Activated naive CD8-positive, alpha-beta T cell treated with anti-CD3 and anti-CD28 coated beads, Interleukin-2, amount 50 U/mL, for 24 hours (primary cell): ENCODE measurements around the gene TLR9.
"Not testable (repeated sequence)": the region's sequence is repeated elsewhere in the genome, so short reads cannot be mapped to it uniquely, and the experiment has no call there.

Experiments used
- ATAC-seq: fragments of 150-1000 bp; cut with Tn5 transposase; one replicate; pipeline ENCODE4 v1.10.0; 2021
- DNase-seq: peaks from one replicate; pipeline ENCODE4 v3.0.0; 2021
- H3K27ac Mint-ChIP-seq: one replicate; pipeline ENCODE4 v1.8.0; 2021; ENCODE audit warnings: mild to moderate bottlenecking, mixed read lengths
- H3K27me3 Mint-ChIP-seq: one replicate; pipeline ENCODE4 v1.8.0; 2021; ENCODE audit warnings: mixed read lengths
- H3K36me3 Mint-ChIP-seq: one replicate; pipeline ENCODE4 v1.8.0; 2021; ENCODE audit warnings: low read depth, mixed read lengths
- H3K4me1 Mint-ChIP-seq: one replicate; pipeline ENCODE4 v1.8.0; 2021; ENCODE audit warnings: mixed read lengths
- H3K4me3 Mint-ChIP-seq: one replicate; pipeline ENCODE4 v1.8.0; 2021; ENCODE audit warnings: mild to moderate bottlenecking, moderate library complexity, mixed read lengths
- H3K9me3 Mint-ChIP-seq: one replicate; pipeline ENCODE4 v1.8.0; 2021; ENCODE audit warnings: mixed read lengths

The TLR9 gene

DNA sequence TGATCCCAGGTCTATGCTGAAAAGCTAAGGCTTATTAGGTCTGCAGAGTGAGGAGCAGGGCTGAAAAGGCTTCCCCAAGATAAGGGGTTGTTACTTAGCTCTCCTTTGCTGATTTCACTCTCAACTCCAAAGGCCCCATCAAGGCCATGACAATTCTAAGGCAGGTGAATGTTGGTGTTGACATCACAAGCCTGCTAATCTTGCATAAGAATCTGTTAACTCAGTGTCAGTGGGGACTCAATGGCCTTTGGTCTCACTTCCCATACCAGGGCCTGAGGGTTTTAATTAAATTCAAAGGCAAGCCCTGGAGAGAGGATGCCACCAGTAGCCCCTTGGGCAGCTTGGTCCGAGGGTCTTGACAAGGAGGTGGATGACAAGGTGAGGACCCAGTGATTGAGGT lies 36.9 kb downstream of the TLR9 start:
- Mint-ChIP-seq H3K36me3 (no peaks in the 10 kb centered on the region), H3K27ac (no peak overlapping the region), H3K27me3 (no peaks in the 10 kb centered on the region), H3K4me3 (no peak overlapping the region), H3K9me3 (no peaks in the 10 kb centered on the region), H3K4me1 (no peaks in the 10 kb centered on the region)
- DNase-seq (no peak), ATAC-seq (no peak)

DNA sequence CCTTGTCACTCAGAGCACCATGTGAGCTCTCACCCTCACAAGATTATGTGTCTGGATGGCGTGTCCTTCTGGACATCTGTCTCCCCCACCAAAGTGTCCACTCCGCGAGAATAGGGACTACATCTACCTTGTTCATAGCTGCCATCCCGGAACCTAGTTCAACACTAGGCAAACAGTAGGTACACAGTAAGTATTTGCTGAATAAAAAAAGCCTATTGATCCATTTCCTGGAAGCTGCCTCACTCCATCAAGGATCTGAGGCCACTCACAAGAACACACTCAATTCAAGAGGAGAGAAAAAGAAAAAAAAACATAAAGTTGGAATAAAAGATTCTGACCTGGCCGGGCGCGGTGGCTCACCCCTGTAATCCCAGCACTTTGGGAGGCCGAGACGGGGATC lies 38.7 kb downstream of the TLR9 start:
- no peak for ATAC-seq
- no peak for DNase-seq
- H3K4me3 Mint-ChIP-seq, result no peak overlapping the region
- H3K4me1 Mint-ChIP-seq, result peaks cover 3% of the 10 kb centered on the region
- no peak overlapping the region for H3K27ac Mint-ChIP-seq
- no peaks in the 10 kb centered on the region for H3K9me3 Mint-ChIP-seq
- no peaks in the 10 kb centered on the region for H3K36me3 Mint-ChIP-seq
- no peaks in the 10 kb centered on the region for H3K27me3 Mint-ChIP-seq

DNA sequence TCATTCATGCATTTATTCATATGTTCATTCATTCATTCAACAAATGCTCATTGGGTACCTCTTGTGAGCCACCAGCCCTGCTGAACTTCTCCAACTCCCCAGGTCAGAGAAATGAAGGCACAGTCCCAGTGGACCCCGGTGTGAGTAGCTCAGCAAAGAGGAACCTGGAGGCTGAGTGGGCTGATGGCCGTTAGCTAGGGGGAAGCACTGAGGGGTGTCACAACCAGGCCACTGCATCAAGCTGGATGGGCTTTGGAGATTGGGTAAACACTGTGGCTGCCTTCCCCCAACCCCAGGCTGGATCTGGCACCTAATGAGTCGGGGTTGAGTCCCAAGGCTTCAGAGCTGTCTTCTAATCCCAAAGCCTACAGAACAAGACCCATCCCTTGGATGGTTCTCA lies 39.6 kb downstream of the TLR9 start:
- ATAC-seq (no peak), DNase-seq (no peak)
- Mint-ChIP-seq H3K27ac (no peak overlapping the region), H3K9me3 (no peaks in the 10 kb centered on the region), H3K4me1 (peaks cover 3% of the 10 kb centered on the region), H3K36me3 (no peaks in the 10 kb centered on the region), H3K4me3 (no peak overlapping the region), H3K27me3 (no peaks in the 10 kb centered on the region)

DNA sequence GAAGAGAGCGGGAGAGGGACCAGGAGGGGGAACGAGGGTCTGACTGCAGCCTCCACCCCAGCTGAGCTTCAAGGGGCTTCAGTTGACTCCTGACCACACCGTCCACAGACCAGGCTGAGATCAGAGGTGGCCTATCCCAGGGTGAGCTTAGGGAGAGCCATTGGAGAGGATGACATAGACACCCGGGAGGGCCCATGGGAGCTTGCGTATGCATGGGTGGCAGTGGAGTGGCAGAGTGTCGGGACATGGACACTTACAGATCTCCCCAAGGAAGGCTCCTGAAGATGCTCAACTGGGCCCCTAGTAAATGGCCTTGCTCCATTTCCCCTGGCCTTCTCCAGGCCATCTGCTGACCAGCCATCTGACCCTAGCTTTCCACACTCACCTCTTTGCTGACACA lies 40.1 kb downstream of the TLR9 start:
- H3K27me3 Mint-ChIP-seq, result no peaks in the 10 kb centered on the region
- H3K36me3 Mint-ChIP-seq, result no peaks in the 10 kb centered on the region
- ATAC-seq (no peak), DNase-seq (no peak)
- no peak overlapping the region for H3K27ac Mint-ChIP-seq
- H3K9me3 Mint-ChIP-seq, result no peaks in the 10 kb centered on the region
- peaks cover 3% of the 10 kb centered on the region for H3K4me1 Mint-ChIP-seq
- H3K4me3 Mint-ChIP-seq, result no peak overlapping the region

DNA sequence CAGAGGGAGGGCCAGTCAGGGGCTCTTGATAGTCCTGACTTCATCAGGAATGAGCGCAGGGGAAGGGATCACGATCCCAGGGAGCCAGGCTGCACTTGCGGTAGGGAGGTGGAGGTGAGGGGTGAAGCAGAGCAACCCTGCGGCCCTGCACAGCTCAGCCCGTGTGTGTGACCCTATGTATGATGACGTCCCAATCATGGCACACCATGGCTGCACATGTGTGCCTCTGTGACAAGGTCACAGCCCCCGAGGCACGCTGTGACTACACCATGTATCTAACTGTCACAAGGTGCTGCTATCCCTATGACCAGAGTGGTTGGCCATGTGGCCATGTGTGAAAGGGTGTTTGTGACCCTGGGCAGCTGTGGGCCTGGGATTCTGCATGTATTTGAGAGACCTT lies 40.8 kb downstream of the TLR9 start:
- Mint-ChIP-seq H3K27me3 (no peaks in the 10 kb centered on the region), H3K27ac (no peak overlapping the region), H3K9me3 (no peaks in the 10 kb centered on the region), H3K4me1 (peaks cover 3% of the 10 kb centered on the region), H3K36me3 (no peaks in the 10 kb centered on the region), H3K4me3 (no peak overlapping the region)
- no peak for DNase-seq
- ATAC-seq, result no peak

DNA sequence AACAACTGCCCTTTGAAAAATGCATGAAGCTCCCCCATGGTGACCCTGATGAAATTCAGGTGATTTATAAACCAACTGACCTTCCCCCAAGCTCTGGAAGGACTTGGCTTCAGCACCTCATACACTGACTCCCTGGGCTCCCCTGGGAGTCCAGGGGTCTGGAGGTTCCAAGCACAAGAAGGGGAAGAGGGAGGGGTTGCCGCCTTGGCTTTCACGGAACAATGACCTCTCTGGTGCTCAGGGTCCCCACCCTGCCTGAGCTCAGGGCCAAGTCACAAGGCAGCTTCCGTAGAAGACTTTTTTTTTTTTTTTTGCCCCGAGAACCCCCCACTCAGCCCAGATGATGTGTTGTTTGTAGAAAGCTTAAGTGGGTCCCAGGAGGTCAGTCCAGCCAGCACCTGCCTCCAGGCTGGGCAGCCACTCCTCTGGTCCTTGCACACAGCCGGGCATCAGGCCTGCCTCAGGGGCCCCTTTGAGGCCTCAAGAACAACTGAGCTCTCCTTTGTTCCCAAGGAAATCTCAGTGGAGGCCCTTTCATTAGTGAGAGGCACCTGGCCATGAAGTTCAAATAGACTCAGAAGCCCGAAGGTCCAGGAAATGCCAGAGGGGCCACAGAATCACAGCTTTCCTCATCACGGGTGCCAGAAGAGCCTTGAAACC lies 41.5 kb downstream of the TLR9 start:
- Mint-ChIP-seq H3K27ac (no peak overlapping the region), H3K9me3 (no peaks in the 10 kb centered on the region), H3K27me3 (no peaks in the 10 kb centered on the region), H3K4me1 (peaks cover 3% of the 10 kb centered on the region), H3K4me3 (no peak overlapping the region), H3K36me3 (no peaks in the 10 kb centered on the region)
- DNase-seq (no peak), ATAC-seq (no peak)

DNA sequence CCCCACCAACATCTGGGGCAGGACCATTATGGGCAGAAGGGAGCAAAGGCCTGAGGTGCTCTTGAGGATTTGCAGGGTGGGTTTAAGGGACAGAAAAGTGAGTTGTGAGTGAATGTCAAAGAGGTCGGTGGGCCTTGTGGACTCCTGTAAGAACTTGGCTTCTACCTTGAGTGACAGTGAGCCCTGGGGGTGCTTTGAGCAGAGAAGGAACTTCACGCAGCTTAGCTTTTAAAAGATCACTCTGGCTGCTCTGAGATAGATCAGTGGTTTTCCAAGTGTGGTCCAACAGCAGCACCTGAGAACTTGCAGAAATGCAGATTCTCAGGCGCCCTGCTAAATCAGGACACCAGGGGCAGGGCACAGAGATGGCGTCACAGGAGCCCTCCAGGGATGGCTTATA lies 42.8 kb downstream of the TLR9 start:
- no peaks in the 10 kb centered on the region for H3K36me3 Mint-ChIP-seq
- no peak overlapping the region for H3K4me3 Mint-ChIP-seq
- DNase-seq (no peak), ATAC-seq (no peak)
- no peak overlapping the region for H3K27ac Mint-ChIP-seq
- H3K9me3 Mint-ChIP-seq, result no peaks in the 10 kb centered on the region
- H3K4me1 Mint-ChIP-seq, result peaks cover 3% of the 10 kb centered on the region
- H3K27me3 Mint-ChIP-seq, result no peaks in the 10 kb centered on the region

DNA sequence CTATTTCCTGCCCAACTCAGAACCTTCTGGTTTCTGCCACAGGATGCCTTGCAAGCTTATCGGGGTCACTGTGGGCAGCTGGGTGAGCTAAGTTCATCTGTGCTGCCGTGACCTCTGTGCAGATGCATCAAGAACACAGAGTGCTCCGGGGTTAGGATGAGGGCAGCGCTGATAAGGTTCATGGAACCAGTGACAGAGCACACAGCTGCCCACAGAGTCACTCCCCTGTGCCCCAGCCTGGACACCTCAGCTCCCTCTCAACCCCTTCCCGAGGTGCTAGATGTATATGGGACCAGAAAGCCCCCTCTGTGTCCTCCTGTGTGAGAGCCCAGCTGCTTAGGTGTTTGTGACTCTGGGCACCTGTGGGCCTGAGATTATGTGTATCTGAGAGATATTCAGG lies 43.2 kb downstream of the TLR9 start:
- H3K4me3 Mint-ChIP-seq, result no peak overlapping the region
- no peak for ATAC-seq

DNA sequence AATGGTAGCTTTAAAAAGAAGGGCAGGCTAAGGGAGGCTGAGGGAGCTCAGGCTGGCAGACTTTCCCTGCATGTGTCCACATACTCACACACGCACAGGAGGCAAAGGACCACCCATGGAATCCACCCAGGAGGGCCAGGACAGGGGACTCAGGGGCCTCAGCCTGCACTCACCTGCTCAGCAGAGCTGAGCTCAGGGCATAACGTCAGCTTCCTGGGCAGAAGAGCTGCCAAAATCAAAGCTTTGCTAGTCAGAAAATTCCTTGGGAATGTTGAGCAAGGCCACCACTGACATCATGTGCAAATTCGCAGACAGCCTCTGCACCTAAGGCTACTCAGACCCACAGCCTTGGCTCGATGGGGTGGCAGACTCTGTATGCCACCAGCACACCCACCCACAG lies 43.9 kb downstream of the TLR9 start:
- Mint-ChIP-seq H3K27me3 (no peaks in the 10 kb centered on the region), H3K4me3 (no peak overlapping the region), H3K36me3 (no peaks in the 10 kb centered on the region), H3K9me3 (no peaks in the 10 kb centered on the region), H3K4me1 (peaks cover 3% of the 10 kb centered on the region), H3K27ac (no peak overlapping the region)
- ATAC-seq, result no peak
- no peak for DNase-seq

More for the DNA sequence above, 43.2 kb downstream of the TLR9 start:
- no peaks in the 10 kb centered on the region for H3K9me3 Mint-ChIP-seq
- H3K27me3 Mint-ChIP-seq, result no peaks in the 10 kb centered on the region
- peaks cover 3% of the 10 kb centered on the region for H3K4me1 Mint-ChIP-seq
- no peaks in the 10 kb centered on the region for H3K36me3 Mint-ChIP-seq
- no peak for DNase-seq
- H3K27ac Mint-ChIP-seq, result no peak overlapping the region

DNA sequence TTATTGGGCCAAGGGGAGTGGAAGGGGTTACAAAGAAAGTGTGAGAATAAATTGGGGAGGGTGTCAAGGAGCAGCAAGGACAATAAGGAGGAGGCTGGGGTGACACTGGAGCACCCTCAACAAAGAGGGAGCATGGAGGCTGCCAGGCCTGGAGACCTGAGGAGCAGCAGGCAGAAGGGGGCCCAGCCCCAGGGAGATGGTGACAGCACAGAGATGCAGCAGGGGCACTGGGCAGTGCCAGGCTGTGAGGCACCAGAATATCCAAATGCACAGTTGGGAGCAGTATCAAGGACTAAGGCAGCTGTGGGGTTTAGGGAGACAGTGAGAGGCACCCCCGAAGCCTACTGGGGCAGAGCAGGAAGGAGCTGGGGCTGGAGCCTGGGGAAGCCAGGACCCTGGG lies 46.9 kb downstream of the TLR9 start:
- Mint-ChIP-seq H3K9me3 (no peaks in the 10 kb centered on the region), H3K27me3 (no peaks in the 10 kb centered on the region), H3K36me3 (no peaks in the 10 kb centered on the region), H3K4me1 (peaks cover 3% of the 10 kb centered on the region), H3K4me3 (no peak overlapping the region), H3K27ac (no peak overlapping the region)
- ATAC-seq, result no peak
- no peak for DNase-seq

DNA sequence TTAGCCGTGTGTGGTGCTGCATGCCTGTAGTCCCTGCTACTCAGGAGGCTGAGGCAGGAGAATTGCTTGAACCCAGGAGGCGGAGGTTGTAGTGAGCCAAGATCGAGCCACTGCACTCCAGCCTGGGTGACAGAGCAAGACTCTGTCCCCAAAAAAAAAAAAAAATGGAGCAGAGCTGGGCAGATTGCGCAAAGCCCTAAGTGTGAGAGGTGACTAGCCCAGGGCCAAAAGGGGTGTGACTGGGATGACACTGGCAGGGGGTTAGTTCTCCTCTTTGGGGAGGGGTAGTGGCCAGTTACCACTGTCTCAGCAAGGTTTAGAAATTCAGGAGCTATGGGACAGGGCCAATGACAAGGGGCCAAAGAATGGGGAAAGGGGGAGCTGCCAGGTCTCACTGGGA lies 47.3 kb downstream of the TLR9 start:
- not testable (repeated sequence) for ATAC-seq, H3K27me3 Mint-ChIP-seq, DNase-seq, H3K9me3 Mint-ChIP-seq, H3K36me3 Mint-ChIP-seq, H3K4me1 Mint-ChIP-seq, H3K27ac Mint-ChIP-seq, H3K4me3 Mint-ChIP-seq

DNA sequence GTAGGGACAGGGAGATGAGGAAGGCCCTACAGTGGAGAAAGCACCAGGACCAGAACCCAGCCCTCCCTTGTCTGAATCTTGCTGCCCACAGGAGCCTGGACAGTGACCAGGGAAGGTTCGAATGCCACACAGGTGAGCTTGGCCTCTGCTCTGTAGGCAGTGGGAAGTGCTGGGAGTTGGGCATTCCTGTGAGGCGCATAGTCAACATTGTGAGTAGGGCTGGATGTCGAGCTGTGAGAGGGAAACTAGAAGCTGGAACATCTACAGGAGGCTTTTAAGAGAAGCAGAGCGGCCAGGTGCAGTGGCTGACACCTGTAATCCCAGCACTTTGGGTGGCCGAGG lies 47.8 kb downstream of the TLR9 start:
- Mint-ChIP-seq H3K4me3 (no peak overlapping the region), H3K27ac (no peak overlapping the region), H3K9me3 (no peaks in the 10 kb centered on the region), H3K36me3 (no peaks in the 10 kb centered on the region), H3K27me3 (no peaks in the 10 kb centered on the region), H3K4me1 (peaks cover 3% of the 10 kb centered on the region)
- no peak for ATAC-seq
- DNase-seq, result no peak

DNA sequence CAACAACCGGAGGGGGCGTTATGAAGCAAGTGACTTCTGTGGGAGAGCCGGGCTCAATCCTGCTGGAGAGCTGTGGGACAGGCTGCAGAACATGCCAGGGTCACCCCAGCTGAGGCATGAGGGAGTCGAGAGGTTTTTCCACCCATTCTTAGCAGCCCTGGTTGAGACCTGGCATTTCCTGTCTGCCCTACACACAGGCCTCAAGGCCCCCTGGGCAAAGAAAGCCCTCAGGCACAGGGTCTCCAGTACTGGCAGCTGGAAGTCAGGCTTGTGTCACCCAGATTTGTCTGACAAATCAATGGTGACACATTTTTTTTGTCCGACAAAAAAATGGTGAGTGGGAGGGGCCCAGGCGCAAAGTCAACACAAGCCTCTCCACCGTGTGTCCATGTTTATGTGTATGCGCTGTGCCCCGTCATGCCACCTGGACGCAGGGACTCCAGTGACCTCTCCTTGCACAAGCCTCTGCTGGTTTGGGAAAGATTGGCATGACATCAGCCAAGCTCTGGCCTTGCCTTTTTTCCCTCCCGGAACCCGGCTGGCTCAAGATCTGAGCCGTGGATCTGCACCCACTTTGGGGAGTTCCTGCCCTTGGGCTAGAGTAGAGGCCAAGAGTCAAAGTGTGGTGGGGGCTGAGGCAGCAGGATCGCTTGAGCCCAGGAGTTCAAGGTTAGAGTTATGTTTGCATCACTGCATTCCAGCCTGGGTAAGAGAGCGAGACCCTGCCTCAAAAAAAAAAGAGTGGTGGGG lies 48.3 kb downstream of the TLR9 start:
- no peak overlapping the region for H3K27ac Mint-ChIP-seq
- no peaks in the 10 kb centered on the region for H3K4me1 Mint-ChIP-seq
- H3K9me3 Mint-ChIP-seq, result no peaks in the 10 kb centered on the region
- H3K27me3 Mint-ChIP-seq, result no peaks in the 10 kb centered on the region
- no peak for DNase-seq
- no peak overlapping the region for H3K4me3 Mint-ChIP-seq
- H3K36me3 Mint-ChIP-seq, result no peaks in the 10 kb centered on the region
- no peak for ATAC-seq

DNA sequence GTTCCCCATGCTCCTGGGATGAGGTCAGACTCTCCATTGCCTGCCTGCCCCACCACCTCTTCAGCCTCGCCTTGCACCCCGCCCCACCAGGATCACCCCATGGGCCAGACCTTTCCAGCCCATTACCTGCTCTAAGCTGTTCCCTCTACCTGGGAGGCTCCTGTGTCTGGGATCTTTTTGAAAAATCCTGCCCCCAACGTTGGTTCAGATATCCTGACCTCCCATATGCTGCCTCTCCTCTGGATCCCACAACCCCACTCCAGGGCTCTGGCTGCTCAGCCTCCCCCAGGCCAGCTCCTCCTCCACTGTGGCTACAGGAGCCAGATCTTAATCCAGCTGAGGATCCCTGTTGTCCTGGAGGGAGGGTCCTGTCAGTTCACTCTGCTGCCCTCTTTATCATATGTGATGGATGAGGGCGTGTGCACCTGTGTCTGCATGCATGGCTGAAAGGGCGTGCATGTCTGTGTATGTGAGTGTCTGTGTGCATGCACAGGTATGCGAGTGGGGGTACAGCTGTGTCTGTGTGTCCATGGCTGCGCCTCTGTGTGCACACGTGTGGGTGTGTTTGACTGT lies 49.2 kb downstream of the TLR9 start:
- ATAC-seq (no peak), DNase-seq (no peak)
- Mint-ChIP-seq H3K36me3 (no peaks in the 10 kb centered on the region), H3K27me3 (no peaks in the 10 kb centered on the region), H3K27ac (no peak overlapping the region), H3K4me1 (peaks cover 2% of the 10 kb centered on the region), H3K9me3 (no peaks in the 10 kb centered on the region), H3K4me3 (no peak overlapping the region)

DNA sequence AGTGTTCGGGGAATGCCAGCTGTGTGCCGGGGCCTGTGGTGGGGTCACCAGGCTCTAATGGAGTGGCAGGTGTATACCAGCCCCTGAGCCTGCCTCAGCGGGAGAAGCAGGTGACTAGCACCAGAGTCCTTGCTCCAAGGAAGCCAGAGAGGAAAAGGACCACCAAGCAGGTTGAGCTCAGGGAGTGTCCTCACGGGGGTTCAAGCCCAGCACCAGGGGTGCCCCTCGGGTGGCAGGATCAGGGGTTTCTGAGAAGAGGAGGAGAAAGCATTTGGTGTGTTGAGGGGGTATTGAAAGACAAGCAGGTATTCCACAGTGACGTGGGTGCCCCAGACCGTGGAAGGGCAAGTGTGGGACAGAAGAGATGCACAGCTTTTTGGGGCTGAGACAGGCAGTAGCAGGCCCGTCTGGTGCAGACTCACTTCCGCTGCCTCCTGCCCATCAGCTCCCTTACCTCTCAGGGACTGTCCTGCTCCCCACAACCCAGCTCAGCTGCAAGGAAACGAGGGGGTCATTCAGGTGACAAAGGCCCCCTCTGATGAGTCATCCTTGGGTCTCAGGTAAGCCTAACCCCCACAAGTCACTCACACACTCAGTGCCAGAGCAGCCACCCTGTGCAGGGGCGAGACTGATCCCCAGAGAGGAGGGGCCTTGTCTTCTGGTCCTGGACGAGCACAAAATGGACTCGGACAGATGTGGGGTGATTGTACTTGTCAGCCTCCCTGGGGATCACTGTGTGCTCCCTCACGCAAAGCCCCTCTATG lies 49.8 kb downstream of the TLR9 start:
- no peak overlapping the region for H3K27ac Mint-ChIP-seq
- H3K9me3 Mint-ChIP-seq, result no peaks in the 10 kb centered on the region
- H3K4me3 Mint-ChIP-seq, result no peak overlapping the region
- no peaks in the 10 kb centered on the region for H3K27me3 Mint-ChIP-seq
- ATAC-seq, result no peak
- no peaks in the 10 kb centered on the region for H3K36me3 Mint-ChIP-seq
- no peak for DNase-seq
- peaks cover 2% of the 10 kb centered on the region for H3K4me1 Mint-ChIP-seq
